ENCODE results near the gene PRXL2A. TPM values are rescaled to one million over a fixed set of nuclear protein-coding genes. Genes with fewer than 3 reads are reported as not detected.

PRXL2A gene
- total RNA-seq, 1 donor: 0.90 TPM

GRCh38 chr10:80471001-80471400 is 62.6 kb downstream of the PRXL2A start:
- no peak overlapping the region for H3K4me3 ChIP-seq (ENCODE audit: low read depth, low read length)
- TF ChIP-seq CTCF (IDR thresholded peaks at IDR 0.05; ENCODE audit: insufficient read depth, low read length): no peak
- no peak for DNase-seq (ENCODE audit: low read depth)

- DNase-seq (ENCODE audit: low read depth): no peak
- TF ChIP-seq CTCF (IDR thresholded peaks at IDR 0.05; ENCODE audit: insufficient read depth, low read length): no peak
- no peak overlapping the region for H3K4me3 ChIP-seq (ENCODE audit: low read depth, low read length)
Observed at GRCh38 chr10:80471715-80472233, 63.4 kb downstream of the PRXL2A start.

- H3K4me3 ChIP-seq (ENCODE audit: low read depth, low read length): no peak overlapping the region
- TF ChIP-seq CTCF (IDR thresholded peaks at IDR 0.05; ENCODE audit: insufficient read depth, low read length): no peak
- DNase-seq (ENCODE audit: low read depth): peak; percentile 90
Observed at GRCh38 chr10:80472234-80473095, 64.1 kb downstream of the PRXL2A start.

GRCh38 chr10:80473096-80473657 is 64.8 kb downstream of the PRXL2A start:
- H3K4me3 ChIP-seq (ENCODE audit: low read depth, low read length): no peak overlapping the region
- DNase-seq (ENCODE audit: low read depth): no peak
- TF ChIP-seq CTCF (IDR thresholded peaks at IDR 0.05; ENCODE audit: insufficient read depth, low read length): no peak

- no peak for DNase-seq (ENCODE audit: low read depth)
- H3K4me3 ChIP-seq (ENCODE audit: low read depth, low read length): no peak overlapping the region
- TF ChIP-seq CTCF (IDR thresholded peaks at IDR 0.05; ENCODE audit: insufficient read depth, low read length): no peak
Observed at GRCh38 chr10:80473692-80474596, 65.6 kb downstream of the PRXL2A start.

- no peak overlapping the region for H3K4me3 ChIP-seq (ENCODE audit: low read depth, low read length)
- TF ChIP-seq CTCF (IDR thresholded peaks at IDR 0.05; ENCODE audit: insufficient read depth, low read length): no peak
- no peak for DNase-seq (ENCODE audit: low read depth)
Observed at GRCh38 chr10:80474597-80474910, 66.2 kb downstream of the PRXL2A start.

Measured in fibroblast of the aortic adventitia (primary cell).